AG10803 (cell line): ENCODE measurements around the gene IFT81.

ENCODE experiments used
- DNase-seq: peaks from one replicate; pipeline ENCODE4 v3.0.0; 2010; ENCODE audit warnings: low read depth
- H3K4me3 ChIP-seq: 2 replicates; pipeline ENCODE4 v1.5.1; 2011; ENCODE audit warnings: mild to moderate bottlenecking, low read length, control low read depth
- TF ChIP-seq, protein P1 (sequence below): conservative IDR thresholded peaks from 2 replicates; pipeline ENCODE4 v1.5.1; 2011; ENCODE audit warnings: mild to moderate bottlenecking, low read length, control low read depth, inconsistent platforms

Gene IFT81

DNA sequence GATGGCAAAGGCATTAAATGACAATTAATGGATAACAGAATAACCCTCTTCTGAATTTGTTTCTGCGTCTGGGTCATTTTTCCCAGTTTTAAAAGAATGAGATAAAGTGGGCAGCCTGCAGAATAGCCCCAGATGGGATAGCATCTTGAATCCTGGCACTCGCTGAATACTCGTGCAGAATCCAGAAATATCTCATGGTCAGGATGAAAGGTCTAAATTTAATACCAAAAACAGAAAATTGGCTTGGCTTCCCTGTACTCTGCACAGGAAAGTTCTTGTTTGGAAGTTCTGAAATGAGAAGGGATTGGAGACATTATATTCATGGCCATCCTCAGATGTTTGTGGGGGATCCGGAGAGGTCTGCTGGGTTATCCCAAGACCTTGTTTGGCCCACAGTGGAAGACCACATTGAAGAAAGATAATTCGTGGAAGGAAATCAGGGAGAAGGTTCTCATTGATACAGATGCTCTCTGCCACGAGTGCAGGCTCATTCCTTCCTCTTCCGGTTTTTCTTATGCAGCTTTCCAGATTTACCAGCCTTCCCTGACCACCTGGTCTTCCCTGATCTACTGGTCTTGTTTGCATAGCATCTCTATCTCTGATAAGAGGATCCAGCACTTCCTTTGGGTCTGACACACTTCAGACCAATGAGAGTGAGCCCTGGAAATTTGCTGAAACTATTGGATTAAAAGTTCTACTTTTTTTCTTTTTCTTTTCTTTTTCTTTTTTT lies 6.0 kb upstream of the IFT81 start:
- no peak for DNase-seq
- TF ChIP-seq, protein P1, sequence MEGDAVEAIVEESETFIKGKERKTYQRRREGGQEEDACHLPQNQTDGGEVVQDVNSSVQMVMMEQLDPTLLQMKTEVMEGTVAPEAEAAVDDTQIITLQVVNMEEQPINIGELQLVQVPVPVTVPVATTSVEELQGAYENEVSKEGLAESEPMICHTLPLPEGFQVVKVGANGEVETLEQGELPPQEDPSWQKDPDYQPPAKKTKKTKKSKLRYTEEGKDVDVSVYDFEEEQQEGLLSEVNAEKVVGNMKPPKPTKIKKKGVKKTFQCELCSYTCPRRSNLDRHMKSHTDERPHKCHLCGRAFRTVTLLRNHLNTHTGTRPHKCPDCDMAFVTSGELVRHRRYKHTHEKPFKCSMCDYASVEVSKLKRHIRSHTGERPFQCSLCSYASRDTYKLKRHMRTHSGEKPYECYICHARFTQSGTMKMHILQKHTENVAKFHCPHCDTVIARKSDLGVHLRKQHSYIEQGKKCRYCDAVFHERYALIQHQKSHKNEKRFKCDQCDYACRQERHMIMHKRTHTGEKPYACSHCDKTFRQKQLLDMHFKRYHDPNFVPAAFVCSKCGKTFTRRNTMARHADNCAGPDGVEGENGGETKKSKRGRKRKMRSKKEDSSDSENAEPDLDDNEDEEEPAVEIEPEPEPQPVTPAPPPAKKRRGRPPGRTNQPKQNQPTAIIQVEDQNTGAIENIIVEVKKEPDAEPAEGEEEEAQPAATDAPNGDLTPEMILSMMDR: no peak
- no peak overlapping the region for H3K4me3 ChIP-seq

DNA sequence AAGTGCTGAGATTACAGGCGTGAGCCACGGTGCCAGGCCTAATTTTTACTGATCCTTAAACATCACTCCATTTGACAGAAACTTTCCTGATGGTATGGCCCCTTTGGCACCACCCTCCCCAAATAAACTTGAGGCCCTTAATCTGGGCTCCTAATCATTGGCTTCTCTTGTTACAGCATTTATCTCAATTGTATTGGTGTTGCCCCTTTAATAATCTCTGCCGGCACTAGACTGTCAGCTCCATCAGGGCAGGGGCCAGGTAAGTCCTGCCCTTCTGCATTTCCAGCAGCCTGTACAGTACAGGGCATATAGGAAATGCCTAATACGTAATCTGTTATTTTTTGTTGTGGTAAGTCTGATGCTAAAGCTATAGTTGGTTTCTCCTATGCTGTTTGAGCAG lies 1.2 kb upstream of the IFT81 start:
- TF ChIP-seq, protein P1: no peak
- no peak for DNase-seq
- H3K4me3 ChIP-seq: no peak overlapping the region

DNA sequence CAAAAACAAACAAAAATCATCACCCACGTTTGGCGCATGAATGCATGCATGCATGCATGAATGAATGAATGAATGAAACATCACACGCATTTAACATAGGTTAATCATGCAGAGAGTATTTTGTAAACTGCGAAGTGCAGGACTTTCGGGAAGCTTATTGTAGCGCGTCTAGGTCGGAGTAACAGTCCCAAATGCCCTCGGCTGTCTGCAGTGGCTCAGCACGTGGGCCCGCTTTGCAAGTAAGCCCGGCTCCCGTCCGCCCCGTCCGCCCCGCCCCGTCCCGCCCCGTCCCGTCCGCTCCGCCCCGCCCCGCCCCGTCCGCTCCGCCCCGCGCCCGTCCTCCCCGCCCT lies 263 bp upstream of the IFT81 start:
- no peak overlapping the region for H3K4me3 ChIP-seq
- TF ChIP-seq, protein P1: no peak
- no peak for DNase-seq

DNA sequence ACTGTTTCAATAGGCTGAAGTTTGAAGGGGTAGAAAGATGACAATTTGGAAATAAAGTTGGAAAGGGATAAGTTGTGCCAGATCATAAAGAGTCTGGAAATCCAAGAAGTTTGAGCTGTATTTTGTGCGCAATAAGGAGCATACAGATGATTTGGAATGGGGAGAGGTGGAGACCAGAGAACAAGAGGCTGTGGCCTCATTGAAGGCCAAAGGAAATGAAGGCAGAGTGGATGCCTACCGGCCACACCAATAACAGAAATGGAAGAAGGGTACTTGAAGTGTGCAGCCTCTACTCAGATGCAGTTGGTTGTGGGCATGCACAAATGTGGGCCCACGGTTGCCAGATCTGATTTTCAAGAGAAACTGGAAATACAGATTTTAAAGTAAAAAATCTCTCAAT lies 2.4 kb downstream of the IFT81 start:
- TF ChIP-seq, protein P1: no peak
- DNase-seq: no peak
- no peak overlapping the region for H3K4me3 ChIP-seq

DNA sequence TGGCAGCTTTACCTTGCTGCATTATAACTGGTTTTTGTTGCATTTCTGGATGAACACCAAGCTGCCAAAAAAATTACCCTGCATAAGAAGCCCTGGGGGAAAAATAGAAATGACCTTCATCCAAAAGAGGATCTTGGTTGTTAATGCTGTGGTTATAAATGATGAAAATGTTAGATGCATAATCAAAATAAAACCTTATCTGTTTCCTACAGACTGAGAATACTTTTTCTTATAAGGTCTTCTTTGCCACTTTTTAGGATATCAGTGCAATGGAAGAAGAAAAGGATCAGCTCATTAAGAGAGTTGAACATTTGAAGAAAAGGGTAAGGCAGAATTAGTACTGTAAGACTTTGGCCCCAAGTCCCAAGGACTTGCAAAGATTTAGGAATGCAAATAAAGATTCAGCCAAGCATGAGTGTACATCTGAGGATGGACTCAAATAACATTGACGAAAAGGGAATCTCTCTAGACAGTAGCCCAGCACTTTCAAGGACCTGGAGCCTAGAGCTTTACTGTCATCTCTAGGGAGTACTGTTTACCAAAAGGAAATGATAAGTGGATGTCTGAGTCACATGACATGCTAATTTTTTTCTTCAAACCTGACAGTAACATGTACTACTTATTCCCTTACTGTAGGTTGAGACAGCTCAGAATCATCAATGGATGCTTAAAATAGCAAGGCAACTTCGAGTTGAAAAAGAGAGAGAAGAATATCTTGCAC lies 10.7 kb downstream of the IFT81 start:
- TF ChIP-seq, protein P1: no peak
- DNase-seq: peak; percentile 88

DNA sequence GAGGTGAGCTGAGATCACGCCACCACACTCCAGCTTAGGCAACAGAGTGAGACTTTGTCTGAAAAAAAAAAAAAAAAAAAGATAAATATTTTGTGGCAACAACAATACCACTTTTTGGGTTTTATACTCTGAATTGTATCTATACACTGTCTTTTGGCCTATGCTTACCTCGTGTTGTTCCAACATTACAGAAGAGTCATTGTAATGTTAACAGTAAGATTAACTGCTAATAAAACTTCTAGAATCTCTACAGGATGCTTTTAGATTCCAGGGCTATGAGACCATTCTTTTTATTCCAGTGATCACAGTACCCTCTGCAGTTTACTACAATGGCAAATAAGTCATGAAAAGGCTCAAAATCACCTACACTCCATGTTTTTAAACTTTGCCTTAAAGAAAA lies 11.6 kb downstream of the IFT81 start:
- DNase-seq: no peak
- TF ChIP-seq, protein P1: no peak
- no peak overlapping the region for H3K4me3 ChIP-seq

More for the DNA sequence above, 10.7 kb downstream of the IFT81 start:
- no peak overlapping the region for H3K4me3 ChIP-seq

DNA sequence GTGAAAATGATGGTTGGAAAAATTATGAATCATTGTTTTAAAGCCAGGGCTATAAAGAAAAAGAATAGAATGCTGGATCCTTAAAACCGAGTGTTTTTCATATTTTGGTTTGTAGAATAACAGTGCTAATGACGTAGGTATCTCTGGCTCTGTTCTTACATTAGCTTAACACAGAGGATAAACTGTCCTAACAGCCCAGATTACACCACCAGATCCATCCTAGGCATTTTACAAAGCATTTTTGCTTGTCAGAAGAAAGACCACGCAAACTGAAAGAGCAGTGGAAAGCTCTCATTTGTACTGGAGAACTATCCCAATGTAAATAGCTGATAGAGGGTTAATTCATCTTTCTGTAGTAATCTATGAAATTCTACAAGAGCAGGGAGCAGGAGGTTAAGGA lies 13.6 kb downstream of the IFT81 start:
- no peak overlapping the region for H3K4me3 ChIP-seq
- peak; percentile 19 for DNase-seq
- TF ChIP-seq, protein P1: no peak
